HG03196 (cell line): ENCODE measurements around the gene GALNTL6.
"Not testable (repeated sequence)": the region's sequence is repeated elsewhere in the genome, so short reads cannot be mapped to it uniquely, and the experiment has no call there.

Experiments
- ATAC-seq: cut with Tn5 transposase; IDR thresholded peaks from one replicate; pipeline ENCODE4 v1.9.1; 2021; ENCODE audit not compliant: unreplicated experiment

Gene GALNTL6

DNA sequence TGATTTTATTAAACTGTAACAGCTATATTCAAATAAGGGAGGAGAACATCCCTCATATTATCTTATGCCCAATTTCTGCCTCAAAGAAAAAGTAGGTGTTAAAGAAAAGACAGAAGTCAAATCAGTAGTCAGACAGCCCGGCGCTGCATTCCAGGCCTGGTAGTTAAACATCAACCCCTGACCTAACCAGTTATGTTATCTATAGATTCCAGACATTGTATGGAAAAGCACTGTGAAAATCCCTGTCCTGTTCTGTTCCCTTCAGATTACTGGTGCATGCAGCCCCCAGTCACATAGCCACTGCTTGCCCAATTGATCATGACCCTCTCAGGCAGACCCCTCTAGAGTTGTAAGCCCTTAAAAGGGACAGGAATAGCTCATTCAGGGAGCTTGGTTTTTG, 1085.5 kb downstream of the GALNTL6 start:
- no peak for ATAC-seq

GRCh38 chr4:172899861-172900260, 1086.7 kb downstream of the GALNTL6 start:
- ATAC-seq: no peak

GRCh38 chr4:172900900-172901299, 1087.7 kb downstream of the GALNTL6 start:
- no peak for ATAC-seq

DNA sequence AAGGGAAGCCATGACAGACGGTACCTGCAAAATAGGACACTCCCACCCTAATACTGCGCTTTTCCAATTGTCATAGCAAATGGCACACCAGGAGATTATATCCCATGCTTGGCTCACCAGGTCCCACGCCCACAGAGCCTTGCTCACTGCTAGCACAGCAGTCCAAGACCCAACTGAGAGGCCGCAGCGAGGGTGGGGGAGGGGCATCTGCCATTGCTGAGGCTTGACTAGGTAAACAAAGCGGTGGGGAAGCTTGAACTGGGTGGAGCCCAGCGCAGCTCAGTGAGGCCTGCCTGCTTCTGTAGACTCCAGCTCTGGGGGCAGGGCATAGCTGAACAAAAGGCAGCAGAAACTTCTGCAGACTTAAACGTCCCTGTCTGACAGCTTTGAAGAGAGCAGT, 1099.3 kb downstream of the GALNTL6 start:
- ATAC-seq: not testable (repeated sequence)

DNA sequence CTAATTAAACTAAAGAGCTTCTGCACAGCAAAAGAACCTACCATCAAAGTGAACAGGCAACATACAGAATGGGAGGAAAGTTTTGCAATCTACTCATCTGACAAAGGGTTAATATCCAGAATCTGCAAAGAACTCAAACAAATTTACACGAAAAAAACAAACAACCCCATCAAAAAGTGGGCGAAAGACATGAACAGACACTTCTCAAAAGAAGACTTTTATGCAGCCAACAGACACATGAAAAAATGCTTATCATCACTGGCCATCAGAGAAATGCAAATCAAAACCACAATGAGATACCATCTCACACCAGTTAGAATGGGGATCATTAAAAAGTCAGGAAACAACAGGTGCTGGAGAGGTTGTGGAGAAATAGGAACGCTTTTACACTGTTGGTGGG, 1104.2 kb downstream of the GALNTL6 start:
- not testable (repeated sequence) for ATAC-seq

GRCh38 chr4:172919269-172919668, 1106.1 kb downstream of the GALNTL6 start:
- ATAC-seq: no peak

GRCh38 chr4:172927096-172927814, 1114.1 kb downstream of the GALNTL6 start:
- ATAC-seq: no peak

DNA sequence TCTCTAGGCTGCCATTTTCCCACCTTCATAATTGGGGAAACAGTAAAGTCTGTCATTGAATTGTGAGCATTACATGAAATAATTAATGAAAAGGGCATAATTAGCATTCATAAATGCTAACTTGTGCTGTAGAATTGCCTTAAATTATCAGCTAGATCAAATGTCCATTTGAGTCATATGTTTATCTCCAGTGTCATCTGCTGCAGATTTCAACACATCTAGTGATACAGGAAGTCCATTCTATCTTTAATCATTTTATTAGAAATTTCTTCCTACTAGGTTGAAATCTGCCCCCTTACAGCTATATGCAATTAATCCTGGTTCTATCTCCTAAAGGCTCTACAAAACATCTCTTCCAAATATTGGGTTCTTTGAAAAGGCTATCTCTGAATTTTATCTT, 1115.1 kb downstream of the GALNTL6 start:
- no peak for ATAC-seq

- no peak for ATAC-seq
These were observed 1125.0 kb downstream of the GALNTL6 start for GRCh38 chr4:172938072-172938829.

GRCh38 chr4:172938870-172939269, 1125.7 kb downstream of the GALNTL6 start:
- ATAC-seq: no peak

DNA sequence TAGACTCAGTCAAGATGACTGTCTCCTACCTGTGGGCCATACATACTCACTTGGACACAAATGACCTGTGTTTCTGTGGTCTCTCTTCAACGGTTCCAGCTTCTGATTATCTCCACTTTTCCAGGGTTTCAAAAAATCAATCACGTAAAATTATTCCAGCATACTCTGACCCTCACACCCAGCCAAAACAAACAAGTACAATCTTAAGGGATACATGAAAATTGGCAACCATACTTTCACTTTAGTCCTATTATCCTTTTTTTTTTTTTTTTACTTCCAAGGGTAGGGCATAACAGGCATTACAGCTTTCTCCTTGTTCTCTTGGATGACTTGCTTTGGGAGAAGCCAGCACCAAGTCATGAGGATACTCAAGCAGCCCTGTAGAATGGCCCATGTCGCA, 1129.6 kb downstream of the GALNTL6 start:
- ATAC-seq: no peak

DNA sequence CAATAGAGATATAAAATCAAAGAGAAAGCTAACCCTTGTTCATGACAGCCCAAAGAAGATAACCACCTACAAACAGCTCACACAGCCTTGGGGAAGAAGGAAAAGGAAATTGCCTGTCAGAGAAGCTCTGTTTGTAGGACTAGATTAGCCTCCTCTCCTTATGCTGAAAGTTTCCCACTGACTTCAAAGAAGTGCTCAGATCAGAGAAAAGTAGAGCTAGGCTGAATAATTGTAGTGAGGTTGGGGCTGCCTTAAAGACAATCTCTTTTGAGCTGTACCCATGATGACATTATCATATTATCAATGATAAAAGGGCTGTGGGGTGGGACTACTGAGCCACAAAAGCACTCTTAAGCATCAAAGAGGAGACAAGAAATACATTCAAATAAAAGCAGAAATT, 1132.4 kb downstream of the GALNTL6 start:
- ATAC-seq: no peak

GRCh38 chr4:172946503-172946902, 1133.3 kb downstream of the GALNTL6 start:
- ATAC-seq: no peak

DNA sequence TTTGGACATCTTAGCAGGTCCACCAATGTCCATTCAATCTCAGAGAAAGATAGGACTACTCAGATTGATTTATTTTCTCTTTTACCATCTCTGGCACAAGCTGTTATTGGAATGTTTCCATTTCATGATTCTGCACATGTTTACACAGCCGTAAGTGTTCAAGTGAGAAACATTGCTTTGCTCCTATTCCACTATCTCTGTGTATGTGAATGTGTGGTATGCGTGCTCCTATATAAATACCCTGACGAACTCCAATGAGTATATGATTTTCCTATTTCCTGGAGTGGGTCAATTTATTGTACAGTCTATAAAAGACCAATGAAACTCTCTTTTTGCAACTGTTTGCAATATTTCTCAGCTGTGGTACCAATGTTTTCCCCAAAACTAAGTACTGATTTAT, 1134.4 kb downstream of the GALNTL6 start:
- no peak for ATAC-seq

- no peak for ATAC-seq
These were observed 1137.8 kb downstream of the GALNTL6 start for GRCh38 chr4:172950990-172951389.

DNA sequence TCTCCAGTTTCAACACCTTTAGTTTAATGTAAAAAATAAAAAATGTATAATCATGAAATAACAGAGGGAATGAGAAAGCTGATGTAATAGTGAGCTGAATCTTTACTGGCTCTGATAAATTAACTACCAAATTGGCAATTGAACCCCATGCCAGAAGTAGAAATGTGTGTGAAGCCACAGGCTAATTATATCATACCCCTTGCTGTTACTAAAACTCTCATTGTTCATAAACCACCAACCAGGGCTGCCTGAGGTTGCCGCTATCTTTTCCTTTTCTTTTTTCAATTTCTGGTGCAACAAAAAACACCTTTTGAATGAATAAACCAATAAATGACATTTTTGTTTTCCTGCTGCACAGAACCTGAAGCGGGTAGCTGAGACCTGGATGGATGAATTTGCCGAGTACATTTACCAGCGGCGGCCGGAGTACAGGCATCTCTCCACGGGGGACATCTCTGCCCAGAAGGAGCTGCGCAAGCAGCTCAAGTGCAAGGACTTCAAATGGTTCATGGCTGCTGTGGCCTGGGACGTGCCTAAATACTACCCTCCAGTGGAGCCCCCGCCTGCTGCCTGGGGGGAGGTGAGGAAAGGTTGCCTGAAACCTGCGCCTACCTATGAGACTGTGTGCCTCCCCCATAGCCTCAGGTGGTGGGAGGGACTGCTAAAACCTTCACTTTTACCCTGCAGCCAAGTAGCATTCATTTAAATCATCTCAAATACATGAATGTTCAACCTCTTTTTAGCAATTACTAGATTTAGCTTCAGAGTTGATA, 1138.7 kb downstream of the GALNTL6 start:
- no peak for ATAC-seq

DNA sequence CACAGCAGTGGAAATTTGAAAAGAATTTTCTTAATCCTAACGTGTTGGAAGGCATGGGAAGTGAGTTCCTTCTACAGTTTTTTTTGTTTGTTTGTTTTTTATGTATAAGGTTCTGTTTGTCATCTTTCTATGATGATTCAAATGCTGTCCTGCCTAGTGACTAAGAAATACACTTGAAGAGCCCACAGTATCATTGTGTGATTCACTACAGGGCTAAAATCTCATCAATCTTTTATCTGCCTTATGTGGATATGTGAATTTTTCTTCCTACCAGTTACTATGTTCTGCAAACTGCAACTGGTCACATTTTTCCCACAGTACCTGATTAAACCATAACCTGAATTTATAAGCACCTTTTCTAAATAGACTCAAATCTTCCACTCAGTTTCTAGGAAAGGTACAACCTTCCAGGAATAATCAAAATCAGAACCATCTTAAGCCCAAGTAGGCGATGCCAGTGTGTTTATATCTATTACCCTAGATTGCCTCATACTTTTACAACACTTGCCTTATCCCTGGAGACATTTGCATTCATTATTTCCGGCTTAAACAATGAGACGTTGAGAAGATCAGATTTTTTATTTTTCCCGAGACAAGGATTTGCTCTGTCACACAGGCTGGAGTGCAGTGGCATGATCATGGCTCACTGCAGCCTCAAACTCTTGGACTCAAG, 1140.8 kb downstream of the GALNTL6 start:
- ATAC-seq: no peak

GRCh38 chr4:172956340-172956739, 1143.1 kb downstream of the GALNTL6 start:
- not testable (repeated sequence) for ATAC-seq

- no peak for ATAC-seq
These were observed 1144.0 kb downstream of the GALNTL6 start for GRCh38 chr4:172957216-172957615.

- ATAC-seq: no peak
These were observed 1149.6 kb downstream of the GALNTL6 start for GRCh38 chr4:172962564-172963353.
